SU-DHL-6 (cell line): Measurements from ENCODE around the gene PRDM7.
"Not testable (repeated sequence)": the region's sequence is repeated elsewhere in the genome, so short reads cannot be mapped to it uniquely, and the experiment has no call there.

Experiments used
- H2AFZ ChIP-seq: fragments of 200-600 bp; sonication (generic); 2 replicates; pipeline ENCODE4 v1.6.1; 2014; ENCODE audit warnings: low read depth, mild to moderate bottlenecking, moderate library complexity, mixed read lengths, antibody characterized with exemption, low read length; ENCODE audit not compliant: severe bottlenecking
- H3F3A ChIP-seq: fragments of 200-600 bp; shearing (Covaris generic); 2 replicates; pipeline ENCODE4 v1.6.0; 2016; ENCODE audit warnings: antibody characterized with exemption, mild to moderate bottlenecking; ENCODE audit not compliant: insufficient read depth
- H3K27ac ChIP-seq: fragments of 200-600 bp; sonication (generic); 2 replicates; pipeline ENCODE4 v1.5.1; 2016; ENCODE audit warnings: low read depth, mild to moderate bottlenecking, low read length, moderate library complexity, mixed read lengths
- H3K27me3 ChIP-seq: fragments of 200-600 bp; sonication (generic), shearing (Covaris generic); 2 replicates; pipeline ENCODE4 v1.6.0; 2014; ENCODE audit warnings: mild to moderate bottlenecking, low read length
- H3K36me3 ChIP-seq: fragments of 200-600 bp; sonication (generic); 2 replicates; pipeline ENCODE4 v1.6.1; 2014; ENCODE audit warnings: mild to moderate bottlenecking, low read length, mixed read lengths
- H3K4me2 ChIP-seq: fragments of 300-600, 200-600 bp; shearing (Covaris generic), sonication (generic); 2 replicates; pipeline ENCODE4 v1.6.0; 2014; ENCODE audit warnings: low read length, low read depth, mild to moderate bottlenecking; ENCODE audit not compliant: poor library complexity, severe bottlenecking
- H3K4me3 ChIP-seq: fragments of 200-600 bp; sonication (generic); 2 replicates; pipeline ENCODE4 v1.5.1; 2014; ENCODE audit warnings: antibody characterized with exemption, low read length, mild to moderate bottlenecking, mixed read lengths; ENCODE audit not compliant: insufficient read depth, poor library complexity, severe bottlenecking
- H3K79me2 ChIP-seq: fragments of 200-600 bp; sonication (generic); 2 replicates; pipeline ENCODE4 v1.6.1; 2014; ENCODE audit warnings: mild to moderate bottlenecking, low read length, moderate library complexity; ENCODE audit not compliant: insufficient read depth
- H3K9ac ChIP-seq: fragments of 200-600 bp; sonication (generic); 2 replicates; pipeline ENCODE4 v1.7.0; 2014; ENCODE audit warnings: mild to moderate bottlenecking, low read length
- H3K9me2 ChIP-seq: fragments of 200-600 bp; sonication (generic); replicated peaks from 2 replicates; pipeline ENCODE4 v1.6.1; 2014; ENCODE audit warnings: low read length; ENCODE audit not compliant: insufficient read depth
- H3K9me3 ChIP-seq: fragments of 200-600 bp; sonication (generic); 2 replicates; pipeline ENCODE4 v1.6.1; 2014; ENCODE audit warnings: low read length, mixed read lengths; ENCODE audit not compliant: insufficient read depth
- H4K20me1 ChIP-seq: fragments of 200-600 bp; sonication (generic); 2 replicates; pipeline ENCODE4 v1.6.1; 2014; ENCODE audit warnings: low read depth, mild to moderate bottlenecking, antibody characterized with exemption, low read length, moderate library complexity, mixed read lengths
- EZH2phosphoT487 ChIP-seq: fragments of 200-600 bp; sonication (generic), shearing (Covaris generic); conservative IDR thresholded peaks from 2 replicates; pipeline ENCODE4 v1.6.1; 2018; ENCODE audit warnings: mild to moderate bottlenecking, antibody characterized with exemption, low read length, moderate library complexity, mixed read lengths
- TF ChIP-seq, protein P1 (sequence below): fragments of 200-600 bp; sonication (generic); IDR thresholded peaks from one replicate; pipeline ENCODE4 v1.5.1; 2017; ENCODE audit warnings: antibody characterized with exemption, mild to moderate bottlenecking, low read length, moderate library complexity; ENCODE audit not compliant: insufficient read depth, poor library complexity, severe bottlenecking

Gene PRDM7

GRCh38 chr16:90009172-90009899 lies 67.8 kb downstream of the PRDM7 start:
- Histone ChIP-seq H3K4me3 (no peak overlapping the region), H3K79me2 (no peaks in the 10 kb centered on the region), H3K27ac (no peak overlapping the region), H3K9me3 (no peaks in the 10 kb centered on the region), H2AFZ (no peak overlapping the region), H3K9ac (no peak overlapping the region), H3K4me2 (no peak overlapping the region), H4K20me1 (no peaks in the 10 kb centered on the region), H3K9me2 (no peaks in the 10 kb centered on the region), H3K36me3 (no peaks in the 10 kb centered on the region), H3F3A (no peaks in the 10 kb centered on the region), H3K27me3 (no peaks in the 10 kb centered on the region)
- no peak for TF ChIP-seq EZH2phosphoT487
- TF ChIP-seq, protein P1, sequence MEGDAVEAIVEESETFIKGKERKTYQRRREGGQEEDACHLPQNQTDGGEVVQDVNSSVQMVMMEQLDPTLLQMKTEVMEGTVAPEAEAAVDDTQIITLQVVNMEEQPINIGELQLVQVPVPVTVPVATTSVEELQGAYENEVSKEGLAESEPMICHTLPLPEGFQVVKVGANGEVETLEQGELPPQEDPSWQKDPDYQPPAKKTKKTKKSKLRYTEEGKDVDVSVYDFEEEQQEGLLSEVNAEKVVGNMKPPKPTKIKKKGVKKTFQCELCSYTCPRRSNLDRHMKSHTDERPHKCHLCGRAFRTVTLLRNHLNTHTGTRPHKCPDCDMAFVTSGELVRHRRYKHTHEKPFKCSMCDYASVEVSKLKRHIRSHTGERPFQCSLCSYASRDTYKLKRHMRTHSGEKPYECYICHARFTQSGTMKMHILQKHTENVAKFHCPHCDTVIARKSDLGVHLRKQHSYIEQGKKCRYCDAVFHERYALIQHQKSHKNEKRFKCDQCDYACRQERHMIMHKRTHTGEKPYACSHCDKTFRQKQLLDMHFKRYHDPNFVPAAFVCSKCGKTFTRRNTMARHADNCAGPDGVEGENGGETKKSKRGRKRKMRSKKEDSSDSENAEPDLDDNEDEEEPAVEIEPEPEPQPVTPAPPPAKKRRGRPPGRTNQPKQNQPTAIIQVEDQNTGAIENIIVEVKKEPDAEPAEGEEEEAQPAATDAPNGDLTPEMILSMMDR = no peak

DNA sequence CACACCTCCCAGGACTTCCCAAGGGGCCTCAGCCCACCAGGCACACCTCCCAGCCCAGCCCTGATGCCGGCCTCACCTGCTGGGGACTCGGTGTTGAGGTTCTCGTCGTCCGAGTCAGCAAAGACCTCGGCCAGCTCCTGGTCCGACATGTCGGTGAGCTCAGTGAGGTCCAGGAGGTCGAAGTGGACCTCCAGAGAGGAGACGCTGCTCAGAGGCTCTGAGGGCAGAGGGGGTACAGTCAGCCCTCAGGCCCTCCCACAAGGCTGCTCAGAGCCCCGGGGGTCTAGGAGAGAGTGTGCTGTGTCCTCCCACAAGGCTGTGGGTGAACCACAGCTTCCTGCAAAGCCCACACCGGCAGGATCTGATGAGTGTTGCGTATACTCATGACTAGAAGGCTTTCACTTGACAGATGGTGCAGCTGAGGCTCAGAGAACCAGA lies 68.4 kb downstream of the PRDM7 start:
- no peaks in the 10 kb centered on the region for H3F3A ChIP-seq
- TF ChIP-seq EZH2phosphoT487 = no peak
- no peaks in the 10 kb centered on the region for H3K79me2 ChIP-seq
- H3K4me3 ChIP-seq = no peak overlapping the region
- H3K9me3 ChIP-seq = no peaks in the 10 kb centered on the region
- H3K27ac ChIP-seq = no peak overlapping the region
- no peaks in the 10 kb centered on the region for H3K9me2 ChIP-seq
- H3K36me3 ChIP-seq = no peaks in the 10 kb centered on the region
- H3K9ac ChIP-seq = no peak overlapping the region
- no peak overlapping the region for H3K4me2 ChIP-seq
- H4K20me1 ChIP-seq = no peaks in the 10 kb centered on the region
- no peak overlapping the region for H2AFZ ChIP-seq
- H3K27me3 ChIP-seq = no peaks in the 10 kb centered on the region

DNA sequence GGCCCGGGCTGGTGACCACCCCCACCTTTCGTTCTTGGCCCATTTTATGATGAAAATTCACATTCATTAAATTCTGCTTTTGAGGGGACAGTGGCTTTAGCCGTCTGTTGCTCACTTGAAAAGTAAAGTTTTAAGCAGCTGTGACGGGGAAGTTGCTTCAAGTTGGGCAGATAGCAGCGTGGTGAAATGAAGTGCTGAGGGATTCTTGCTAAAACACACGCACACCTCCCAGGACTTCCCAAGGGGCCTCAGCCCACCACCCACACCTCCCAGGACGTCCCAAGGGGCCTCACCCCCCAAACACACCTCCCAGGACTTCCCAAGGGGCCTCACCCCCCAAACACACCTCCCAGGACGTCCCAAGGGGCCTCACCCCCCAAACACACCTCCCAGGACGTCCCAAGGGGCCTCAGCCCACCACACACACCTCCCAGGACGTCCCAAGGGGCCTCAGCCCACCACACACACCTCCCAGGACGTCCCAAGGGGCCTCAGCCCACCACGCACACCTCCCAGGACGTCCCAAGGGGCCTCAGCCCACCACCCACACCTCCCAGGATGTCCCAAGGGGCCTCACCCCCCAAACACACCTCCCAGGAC lies 69.4 kb downstream of the PRDM7 start:
- not testable (repeated sequence) for H3K4me3 ChIP-seq, H3F3A ChIP-seq, H3K9me3 ChIP-seq, H3K27ac ChIP-seq, H3K36me3 ChIP-seq, H3K79me2 ChIP-seq, H4K20me1 ChIP-seq, H2AFZ ChIP-seq, H3K9ac ChIP-seq, H3K9me2 ChIP-seq, H3K4me2 ChIP-seq, H3K27me3 ChIP-seq

DNA sequence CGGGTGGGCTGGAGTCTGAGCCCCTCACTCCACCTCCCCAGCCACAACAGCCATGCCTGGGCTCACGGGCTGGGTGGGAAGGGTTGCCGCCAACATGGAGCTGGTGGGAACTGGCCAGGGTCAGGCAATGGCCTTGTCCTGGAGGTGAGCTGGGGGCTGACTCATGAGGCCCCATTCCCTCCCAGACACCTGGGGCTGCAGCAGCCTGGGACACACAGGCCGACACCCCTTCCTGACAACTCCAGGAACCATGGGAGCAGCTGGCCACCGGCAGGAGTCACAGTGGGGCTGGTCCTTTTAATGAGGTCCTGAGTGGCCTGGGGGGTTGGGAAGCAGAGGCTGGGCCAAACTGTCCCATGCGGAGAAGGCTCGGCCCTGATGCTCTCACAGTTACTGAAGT lies 70.1 kb downstream of the PRDM7 start:
- H3K79me2 ChIP-seq = no peaks in the 10 kb centered on the region
- H3K36me3 ChIP-seq = no peaks in the 10 kb centered on the region
- H3K4me3 ChIP-seq = no peak overlapping the region
- H3K27ac ChIP-seq = no peak overlapping the region
- H3K9ac ChIP-seq = no peak overlapping the region
- no peaks in the 10 kb centered on the region for H4K20me1 ChIP-seq
- H3F3A ChIP-seq = no peaks in the 10 kb centered on the region
- H3K9me3 ChIP-seq = no peaks in the 10 kb centered on the region
- H3K9me2 ChIP-seq = no peaks in the 10 kb centered on the region
- H3K27me3 ChIP-seq = no peaks in the 10 kb centered on the region
- H3K4me2 ChIP-seq = no peak overlapping the region
- no peak for TF ChIP-seq EZH2phosphoT487
- TF ChIP-seq, protein P1 = no peak
- H2AFZ ChIP-seq = no peak overlapping the region
